GM23248 (cell line): ENCODE measurements around the gene PPP3R2. TPM values are rescaled to one million over a fixed set of nuclear protein-coding genes. Genes with fewer than 3 reads are reported as not detected.
A peak's percentile ranks its signal among the peaks of the same experiment; 100 is the strongest.

Source experiments
- DNase-seq: peaks from one replicate; pipeline ENCODE4 v3.0.0-alpha.2; 2015
- H2AFZ ChIP-seq: fragments of 200-600 bp; sonication (generic); 2 replicates; pipeline ENCODE4 v1.6.1; 2016; ENCODE audit warnings: antibody characterized with exemption
- H3F3A ChIP-seq: fragments of 200-600 bp; sonication (generic); 2 replicates; pipeline ENCODE4 v1.6.1; 2016; ENCODE audit warnings: mild to moderate bottlenecking, antibody characterized with exemption, mixed run types; ENCODE audit not compliant: insufficient read depth
- H3K27ac ChIP-seq: fragments of 200-600 bp; sonication (generic); 2 replicates; pipeline ENCODE4 v1.5.1; 2016; ENCODE audit warnings: mild to moderate bottlenecking
- H3K27me3 ChIP-seq: fragments of 200-600 bp; sonication (generic); replicated peaks from 2 replicates; pipeline ENCODE4 v1.6.1; 2016; ENCODE audit warnings: mild to moderate bottlenecking; ENCODE audit not compliant: insufficient read depth
- H3K36me3 ChIP-seq: fragments of 200-600 bp; sonication (generic); 2 replicates; pipeline ENCODE4 v1.6.1; 2016; ENCODE audit warnings: low read depth, mild to moderate bottlenecking
- H3K4me1 ChIP-seq: fragments of 200-600 bp; sonication (generic); 2 replicates; pipeline ENCODE4 v1.6.1; 2016; ENCODE audit warnings: mild to moderate bottlenecking; ENCODE audit not compliant: insufficient read depth
- H3K4me2 ChIP-seq: fragments of 200-600 bp; sonication (generic); one replicate; pipeline ENCODE4 v1.6.1; 2016; ENCODE audit warnings: mild to moderate bottlenecking; ENCODE audit not compliant: unreplicated experiment
- H3K4me3 ChIP-seq: fragments of 200-600 bp; sonication (generic); 2 replicates; pipeline ENCODE4 v1.5.1; 2016; ENCODE audit warnings: mild to moderate bottlenecking
- H3K79me2 ChIP-seq: fragments of 200-600 bp; sonication (generic); 2 replicates; pipeline ENCODE4 v1.6.1; 2016; ENCODE audit warnings: mild to moderate bottlenecking; ENCODE audit not compliant: insufficient read depth
- H3K9ac ChIP-seq: fragments of 200-600 bp; sonication (generic); 2 replicates; pipeline ENCODE4 v1.6.1; 2016; ENCODE audit warnings: mild to moderate bottlenecking
- H3K9me2 ChIP-seq: fragments of 200-600 bp; sonication (generic); 2 replicates; pipeline ENCODE4 v1.6.1; 2016; ENCODE audit warnings: mixed run types, mild to moderate bottlenecking, moderate library complexity; ENCODE audit not compliant: insufficient read depth
- H3K9me3 ChIP-seq: fragments of 200-600 bp; sonication (generic); one replicate; pipeline ENCODE4 v1.6.1; 2017; ENCODE audit warnings: low read depth
- H4K20me1 ChIP-seq: fragments of 200-600 bp; sonication (generic); 2 replicates; pipeline ENCODE4 v1.6.0; 2016; ENCODE audit not compliant: insufficient read depth
- EZH2 ChIP-seq: fragments of 200-600 bp; sonication (generic); IDR thresholded peaks from 2 replicates; pipeline ENCODE4 v1.6.1; 2018; ENCODE audit warnings: antibody characterized with exemption, mild to moderate bottlenecking; ENCODE audit not compliant: insufficient read depth, poor library complexity, severe bottlenecking
- EZH2phosphoT487 ChIP-seq: fragments of 200-600 bp; sonication (generic); IDR thresholded peaks from 2 replicates; pipeline ENCODE4 v1.6.1; 2018; ENCODE audit warnings: antibody characterized with exemption, moderate library complexity, mild to moderate bottlenecking, low read depth; ENCODE audit not compliant: insufficient read depth
- WGBS, 2 experiments: methylation state at CpG; one replicate each; pipeline ENCODE4 v1.1.6; 2015 to 2017; ENCODE audit warnings: low lambda C conversion rate in 2 of 2, low coverage in 1 of 2; ENCODE audit errors: missing lambda C conversion rate in 2 of 2; 5-methylcytosine and 5-hydroxymethylcytosine counted together
- in situ Hi-C: fragments of 300-500 bp; cut with MboI; formaldehyde crosslinking; loops from 2 replicates; pipeline ENCODE4 v1.15.0; 2020
- polyA plus RNA-seq: library from polyadenylated mRNA; unstranded; fragments of >200 nt; fragmentation: Nextera tagmentation; extraction: Ambion mirVana; gene quantifications from 2 replicates; pipeline ENCODE4 v1.2.1, GENCODE V29; 2016
- total RNA-seq: library from RNA; depleted of rRNA; stranded (reverse); fragments of >200 nt; shearing (Covaris generic); gene quantifications from 2 replicates; pipeline ENCODE4 v1.2.3, GENCODE V29; 2014

PPP3R2 gene
- total and polyA plus RNA-seq, 2 experiments from 2014 or later: not detected

DNA sequence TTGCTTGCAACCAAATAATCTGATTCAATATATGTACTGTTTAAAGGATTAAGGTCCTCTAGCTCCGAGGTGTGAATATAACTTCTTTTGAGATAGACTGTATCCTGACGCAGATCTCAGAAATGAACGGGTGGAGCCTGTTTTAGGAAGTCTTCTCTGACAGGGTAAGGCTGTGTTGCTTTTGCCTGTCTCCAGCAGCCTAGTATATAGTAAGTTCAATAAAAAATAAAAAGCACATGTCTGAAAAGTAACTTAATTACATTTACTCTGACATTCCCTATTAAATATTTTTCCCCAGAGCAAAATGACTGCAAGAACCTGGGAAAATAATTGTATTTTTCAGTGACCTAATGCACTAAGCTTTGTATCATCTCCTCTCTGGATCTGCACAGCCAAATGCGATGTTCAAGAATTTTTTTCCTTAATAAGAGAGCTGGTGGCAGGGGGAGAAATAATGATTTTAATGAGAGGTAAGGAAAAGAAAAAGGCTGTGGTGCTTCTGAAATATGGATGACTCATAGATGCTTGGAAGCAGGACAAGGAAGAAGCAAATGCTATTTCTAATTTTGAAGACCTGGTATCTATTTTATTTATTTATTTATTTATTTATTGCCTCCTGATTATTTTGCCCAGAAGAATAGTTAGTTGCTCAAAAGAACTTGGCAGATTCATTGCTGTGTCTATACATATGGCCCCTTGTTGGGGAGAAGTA lies 7.3 kb downstream of the PPP3R2 start:
- no peak overlapping the region for H3K4me3 ChIP-seq
- no peaks in the 10 kb centered on the region for H4K20me1 ChIP-seq
- no peak for TF ChIP-seq EZH2phosphoT487
- no peak for TF ChIP-seq EZH2
- no peaks in the 10 kb centered on the region for H3K27me3 ChIP-seq
- in situ Hi-C loops: no loop called here
- no peak overlapping the region for H3K9ac ChIP-seq
- no peak overlapping the region for H3K27ac ChIP-seq
- no peaks in the 10 kb centered on the region; the same call in 1 of the 2 replicates for H3K9me2 ChIP-seq
- H3K9me3 ChIP-seq: no peaks in the 10 kb centered on the region
- no peaks in the 10 kb centered on the region for H3K36me3 ChIP-seq
- H3K4me2 ChIP-seq: no peak overlapping the region
- peak; percentile 43 for DNase-seq
- peaks cover 7% of the 10 kb centered on the region for H3F3A ChIP-seq
- H3K79me2 ChIP-seq: no peaks in the 10 kb centered on the region
- H3K4me1 ChIP-seq: peaks cover 5% of the 10 kb centered on the region
- no peak overlapping the region for H2AFZ ChIP-seq
- 77 to 81% methylated on average over 4 of the region's 4 CpGs for WGBS, 2 experiments

DNA sequence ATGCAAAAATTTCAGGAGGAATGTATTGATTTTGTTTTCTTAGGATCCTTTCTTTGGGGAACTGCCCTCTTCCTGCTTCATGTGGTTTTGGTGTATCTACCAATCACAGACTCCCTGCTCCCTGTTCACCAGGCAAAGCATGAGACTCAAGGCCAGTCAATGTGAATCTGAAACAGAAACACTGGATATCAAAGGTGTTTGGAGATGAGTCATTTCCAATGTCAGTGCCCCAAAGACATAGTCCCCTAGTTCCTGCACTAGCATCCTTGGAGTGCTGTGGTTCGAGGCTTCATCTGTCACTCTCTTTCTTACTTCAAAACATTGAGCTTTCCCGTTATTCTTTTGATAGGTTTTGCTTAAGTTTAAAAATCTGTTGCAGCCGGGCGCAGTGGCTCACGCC lies 8.1 kb downstream of the PPP3R2 start:
- H3K27me3 ChIP-seq: no peaks in the 10 kb centered on the region
- H3K4me2 ChIP-seq: no peak overlapping the region
- DNase-seq: no peak
- no peak overlapping the region for H3K4me3 ChIP-seq
- H3K9me3 ChIP-seq: no peaks in the 10 kb centered on the region
- TF ChIP-seq EZH2: no peak
- TF ChIP-seq EZH2phosphoT487: no peak
- no peaks in the 10 kb centered on the region for H3K79me2 ChIP-seq
- H3K9me2 ChIP-seq: no peaks in the 10 kb centered on the region; the same call in 1 of the 2 replicates
- in situ Hi-C loops: no loop called here
- H3K4me1 ChIP-seq: peaks cover 10% of the 10 kb centered on the region
- no peaks in the 10 kb centered on the region for H4K20me1 ChIP-seq
- peaks cover 15% of the 10 kb centered on the region for H3F3A ChIP-seq
- no peak overlapping the region for H3K27ac ChIP-seq
- H3K36me3 ChIP-seq: no peaks in the 10 kb centered on the region
- no peak overlapping the region for H2AFZ ChIP-seq
- no peak overlapping the region for H3K9ac ChIP-seq
- WGBS, 2 experiments: 76 to 79% methylated on average over 5 of the region's 5 CpGs

DNA sequence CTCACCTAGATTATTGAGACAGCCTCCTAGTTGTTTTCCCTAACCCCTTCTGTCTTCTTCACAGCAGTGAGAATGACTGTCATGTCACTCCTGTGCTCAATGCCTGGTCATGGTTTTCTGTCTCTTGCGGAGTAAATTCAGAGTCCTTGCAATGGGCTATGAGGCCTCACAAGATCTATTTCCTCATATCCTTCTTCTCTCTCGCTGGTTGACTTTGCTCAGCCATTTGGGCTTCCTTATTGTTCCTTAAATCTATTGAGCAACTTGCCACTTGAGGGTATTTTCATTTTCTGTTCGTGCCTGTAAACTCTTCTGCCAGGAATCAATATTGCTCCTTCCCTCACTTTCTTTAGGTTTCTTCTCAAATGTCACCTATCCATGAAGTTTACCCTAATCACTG lies 9.0 kb downstream of the PPP3R2 start:
- no peak overlapping the region for H2AFZ ChIP-seq
- H3K9me2 ChIP-seq: no peaks in the 10 kb centered on the region
- H3K79me2 ChIP-seq: no peaks in the 10 kb centered on the region
- H3K36me3 ChIP-seq: no peaks in the 10 kb centered on the region
- no peaks in the 10 kb centered on the region for H3K9me3 ChIP-seq
- peaks cover 16% of the 10 kb centered on the region for H3F3A ChIP-seq
- 29 to 36% methylated on average over 3 of the region's 3 CpGs for WGBS, 2 experiments
- no peak overlapping the region for H3K9ac ChIP-seq
- no peak for TF ChIP-seq EZH2
- TF ChIP-seq EZH2phosphoT487: no peak
- no peak for DNase-seq
- H3K27me3 ChIP-seq: no peaks in the 10 kb centered on the region
- no peak overlapping the region for H3K4me3 ChIP-seq
- in situ Hi-C loops: no loop called here
- peaks cover 10% of the 10 kb centered on the region for H3K4me1 ChIP-seq
- no peaks in the 10 kb centered on the region for H4K20me1 ChIP-seq
- no peak overlapping the region for H3K27ac ChIP-seq
- H3K4me2 ChIP-seq: no peak overlapping the region

DNA sequence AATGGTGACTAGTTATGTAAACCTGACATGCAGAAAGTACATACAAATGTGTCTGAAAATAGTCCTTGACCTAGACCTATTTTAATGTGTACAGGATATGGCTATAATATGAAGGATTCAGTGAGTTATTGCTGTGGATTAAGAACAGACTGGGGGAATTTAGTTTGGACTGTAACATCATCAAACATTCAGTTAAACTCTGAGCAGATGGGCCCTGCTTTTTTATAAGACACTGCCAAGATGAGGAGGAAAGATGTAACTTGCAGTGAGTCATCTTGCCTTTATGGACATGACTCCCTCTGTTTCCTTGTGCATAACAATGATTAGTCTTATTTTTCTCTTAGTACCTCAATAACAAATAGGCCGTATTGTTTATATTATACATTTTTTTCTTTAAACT lies 12.2 kb downstream of the PPP3R2 start:
- Histone ChIP-seq H4K20me1 (no peaks in the 10 kb centered on the region), H3K9me2 (no peaks in the 10 kb centered on the region), H3K4me3 (no peak overlapping the region), H3K9ac (no peak overlapping the region), H3K9me3 (no peaks in the 10 kb centered on the region), H2AFZ (no peak overlapping the region), H3K36me3 (no peaks in the 10 kb centered on the region), H3F3A (peaks cover 16% of the 10 kb centered on the region), H3K4me2 (no peak overlapping the region), H3K4me1 (peaks cover 5% of the 10 kb centered on the region; the same call in 1 of the 2 replicates), H3K27ac (peak overlapping the region; percentile 23; the same call in 1 of the 2 replicates), H3K27me3 (no peaks in the 10 kb centered on the region), H3K79me2 (no peaks in the 10 kb centered on the region)
- TF ChIP-seq EZH2phosphoT487 (no peak), EZH2 (no peak)
- in situ Hi-C loops: no loop called here
- peak; percentile 89 for DNase-seq
- WGBS, 2 experiments: 0 to 2% methylated on average over 1 of the region's 1 CpG
